Osteoblast (primary cell): Measurements from ENCODE around the gene NFIB. TPM values are rescaled to one million over a fixed set of nuclear protein-coding genes. Genes with fewer than 3 reads are reported as not detected.

Experiments
- DNase-seq: peaks from one replicate; pipeline ENCODE4 v3.0.0; 2011; ENCODE audit warnings: low spot score, mixed read lengths; ENCODE audit not compliant: insufficient read length; ENCODE audit errors: missing footprints
- H2AFZ ChIP-seq: 2 replicates; pipeline ENCODE4 v1.6.0; 2011; ENCODE audit warnings: mild to moderate bottlenecking, low read length
- H3K27ac ChIP-seq: 2 replicates; pipeline ENCODE4 v1.5.1; 2011; ENCODE audit warnings: mild to moderate bottlenecking, low read depth, low read length, moderate library complexity
- H3K27me3 ChIP-seq: 2 replicates; pipeline ENCODE4 v1.6.0; 2012; ENCODE audit warnings: mild to moderate bottlenecking, control low read depth, inconsistent platforms, low read length, moderate library complexity; ENCODE audit not compliant: insufficient read depth
- H3K36me3 ChIP-seq: 2 replicates; pipeline ENCODE4 v1.5.1; 2011; ENCODE audit warnings: mild to moderate bottlenecking, low read length, control low read depth, moderate library complexity; ENCODE audit not compliant: insufficient read depth
- H3K4me1 ChIP-seq: 2 replicates; pipeline ENCODE4 v1.5.1; 2011; ENCODE audit warnings: mild to moderate bottlenecking, low read length, control low read depth, moderate library complexity; ENCODE audit not compliant: insufficient read depth
- H3K4me2 ChIP-seq: 2 replicates; pipeline ENCODE4 v1.6.0; 2011; ENCODE audit warnings: mild to moderate bottlenecking, low read length; ENCODE audit not compliant: insufficient read depth
- H3K4me3 ChIP-seq: fragments of 200-600 bp; sonication (generic); 3 replicates; pipeline ENCODE4 v1.5.1; 2012; ENCODE audit warnings: mild to moderate bottlenecking, low read length, inconsistent platforms; ENCODE audit not compliant: insufficient read depth
- H3K79me2 ChIP-seq: 2 replicates; pipeline ENCODE4 v1.6.0; 2012; ENCODE audit warnings: mild to moderate bottlenecking, low read length, control low read depth, inconsistent platforms; ENCODE audit not compliant: insufficient read depth
- H3K9me3 ChIP-seq: 2 replicates; pipeline ENCODE4 v1.5.1; 2011; ENCODE audit warnings: low read depth, low read length, control low read depth
- H4K20me1 ChIP-seq: 2 replicates; pipeline ENCODE4 v1.6.0; 2012; ENCODE audit warnings: mild to moderate bottlenecking, low read length, control low read depth; ENCODE audit not compliant: insufficient read depth
- total RNA-seq: library from RNA; depleted of rRNA; stranded (reverse); fragments of >200 nt; gene quantifications from 2 replicates; pipeline ENCODE4 v1.2.3, GENCODE V29; 2012
- TF ChIP-seq, protein P1 (sequence below): IDR thresholded peaks from 2 replicates; pipeline ENCODE4 v1.5.1; 2011; ENCODE audit warnings: mild to moderate bottlenecking, low read depth, low read length, moderate library complexity; ENCODE audit errors: extremely low read depth

The NFIB gene
- total RNA-seq, 1 donor, result 21.0 TPM

DNA sequence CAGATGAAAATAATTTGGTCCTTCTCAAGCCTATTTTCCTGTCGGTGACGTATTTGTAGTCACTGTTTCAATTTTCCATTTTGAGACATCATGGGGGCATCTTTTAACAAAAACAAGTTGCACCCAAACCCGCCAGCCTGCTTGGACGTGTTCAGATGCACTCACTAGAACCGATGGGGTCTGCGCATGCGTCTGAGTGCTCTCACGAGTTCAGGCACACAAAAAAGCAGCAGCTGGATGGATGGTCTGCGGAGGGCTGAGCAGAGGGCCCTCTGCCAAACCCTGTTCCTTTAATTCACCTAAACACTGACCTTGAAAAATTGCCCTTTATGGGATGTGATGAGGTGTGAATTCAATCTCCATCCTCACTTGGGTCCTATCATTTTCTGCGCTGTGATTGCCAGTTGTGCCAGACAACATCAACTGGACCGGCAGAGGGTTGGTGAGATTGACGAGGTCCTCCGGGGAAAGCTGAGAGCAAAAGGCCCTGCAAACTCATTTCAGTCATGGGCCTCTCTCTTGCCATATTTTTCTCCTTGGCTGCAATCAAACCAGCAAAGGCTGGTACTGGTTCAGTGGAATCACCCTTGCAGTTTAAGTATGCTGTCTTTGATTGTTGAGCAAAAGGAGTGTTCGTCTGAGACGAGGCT lies 251.9 kb downstream of the NFIB start:
- H3K79me2 ChIP-seq, result no peaks in the 10 kb centered on the region
- H3K27ac ChIP-seq, result no peak overlapping the region
- TF ChIP-seq, protein P1, sequence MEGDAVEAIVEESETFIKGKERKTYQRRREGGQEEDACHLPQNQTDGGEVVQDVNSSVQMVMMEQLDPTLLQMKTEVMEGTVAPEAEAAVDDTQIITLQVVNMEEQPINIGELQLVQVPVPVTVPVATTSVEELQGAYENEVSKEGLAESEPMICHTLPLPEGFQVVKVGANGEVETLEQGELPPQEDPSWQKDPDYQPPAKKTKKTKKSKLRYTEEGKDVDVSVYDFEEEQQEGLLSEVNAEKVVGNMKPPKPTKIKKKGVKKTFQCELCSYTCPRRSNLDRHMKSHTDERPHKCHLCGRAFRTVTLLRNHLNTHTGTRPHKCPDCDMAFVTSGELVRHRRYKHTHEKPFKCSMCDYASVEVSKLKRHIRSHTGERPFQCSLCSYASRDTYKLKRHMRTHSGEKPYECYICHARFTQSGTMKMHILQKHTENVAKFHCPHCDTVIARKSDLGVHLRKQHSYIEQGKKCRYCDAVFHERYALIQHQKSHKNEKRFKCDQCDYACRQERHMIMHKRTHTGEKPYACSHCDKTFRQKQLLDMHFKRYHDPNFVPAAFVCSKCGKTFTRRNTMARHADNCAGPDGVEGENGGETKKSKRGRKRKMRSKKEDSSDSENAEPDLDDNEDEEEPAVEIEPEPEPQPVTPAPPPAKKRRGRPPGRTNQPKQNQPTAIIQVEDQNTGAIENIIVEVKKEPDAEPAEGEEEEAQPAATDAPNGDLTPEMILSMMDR, result no peak
- no peak overlapping the region for H3K4me2 ChIP-seq
- no peaks in the 10 kb centered on the region for H3K36me3 ChIP-seq
- no peaks in the 10 kb centered on the region for H4K20me1 ChIP-seq
- DNase-seq, result no peak
- H3K9me3 ChIP-seq, result no peaks in the 10 kb centered on the region
- H3K4me3 ChIP-seq, result no peak overlapping the region
- H2AFZ ChIP-seq, result no peak overlapping the region
- no peaks in the 10 kb centered on the region for H3K4me1 ChIP-seq
- no peaks in the 10 kb centered on the region for H3K27me3 ChIP-seq

DNA sequence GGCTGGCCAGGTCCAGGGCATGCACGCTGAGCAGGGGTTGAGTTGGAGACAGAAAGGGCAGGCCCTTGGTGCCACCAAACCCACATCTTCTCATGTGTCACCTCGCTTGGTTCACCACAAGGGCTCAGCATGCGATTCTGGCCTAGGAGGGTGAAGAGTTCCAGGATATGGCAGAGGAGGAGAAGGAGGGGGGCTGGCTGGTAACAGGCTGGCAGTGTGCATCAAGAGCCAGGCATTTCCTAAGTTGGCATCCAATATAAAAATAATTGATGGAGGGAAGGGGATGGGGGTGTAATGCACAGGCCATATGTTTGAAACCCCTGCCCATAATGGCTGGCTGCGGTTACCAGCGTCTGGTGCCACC lies 255.6 kb downstream of the NFIB start:
- TF ChIP-seq, protein P1, result no peak
- DNase-seq, result no peak

DNA sequence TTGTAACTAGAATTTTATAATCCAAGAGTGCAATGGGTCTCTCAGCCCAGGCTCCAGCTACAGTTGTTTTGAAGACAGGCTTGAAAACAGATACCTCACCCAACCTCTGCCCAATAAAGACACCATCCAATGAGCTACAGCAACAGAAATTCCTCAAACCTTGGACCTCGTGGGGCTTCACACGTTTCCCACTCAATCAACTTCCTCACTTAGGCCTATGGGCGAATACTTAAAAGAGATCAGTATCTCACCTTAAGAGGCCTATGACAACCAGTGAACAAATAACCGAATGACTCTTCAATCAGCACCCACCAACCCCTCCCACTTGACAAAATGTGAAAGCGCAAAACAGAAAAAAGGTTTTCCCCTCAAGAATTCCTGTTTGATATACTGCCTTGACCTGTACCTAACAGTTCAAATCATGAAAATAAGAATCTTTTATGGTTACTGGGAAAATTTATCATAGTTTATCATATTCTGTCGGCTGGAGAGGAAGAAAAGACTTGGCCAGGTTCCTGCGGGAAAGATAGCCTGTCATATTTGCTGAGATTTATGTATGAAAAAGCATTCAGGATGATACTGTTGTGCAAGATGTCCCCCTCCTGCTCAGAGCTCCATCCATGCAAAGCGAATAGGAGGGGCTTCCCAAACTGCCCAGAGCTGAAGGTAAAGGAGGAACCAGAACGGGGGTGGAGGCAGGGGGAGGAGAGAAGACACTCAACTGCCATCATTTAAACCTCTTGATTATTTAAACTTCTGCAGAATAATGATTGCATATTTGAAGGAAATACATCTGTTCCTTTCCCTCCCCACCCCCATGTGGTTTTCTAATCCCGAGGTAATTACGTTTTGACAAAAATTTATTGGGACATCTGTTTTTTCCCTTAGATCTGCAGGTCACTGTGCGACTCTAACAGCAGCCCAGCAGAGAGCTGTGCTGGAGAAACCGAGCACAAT lies 256.3 kb downstream of the NFIB start:
- H3K4me3 ChIP-seq, result no peak overlapping the region

More for the DNA sequence above, 255.6 kb downstream of the NFIB start:
- Histone ChIP-seq H4K20me1 (no peaks in the 10 kb centered on the region), H3K4me1 (no peaks in the 10 kb centered on the region), H3K36me3 (no peaks in the 10 kb centered on the region), H3K4me2 (no peak overlapping the region), H3K27me3 (no peaks in the 10 kb centered on the region), H3K9me3 (no peaks in the 10 kb centered on the region), H2AFZ (no peak overlapping the region), H3K4me3 (no peak overlapping the region), H3K79me2 (no peaks in the 10 kb centered on the region), H3K27ac (no peak overlapping the region)

More for the DNA sequence above, 256.3 kb downstream of the NFIB start:
- H3K27ac ChIP-seq, result no peak overlapping the region
- no peaks in the 10 kb centered on the region for H3K9me3 ChIP-seq
- no peak overlapping the region for H2AFZ ChIP-seq
- H3K4me1 ChIP-seq, result no peaks in the 10 kb centered on the region
- no peaks in the 10 kb centered on the region for H4K20me1 ChIP-seq
- no peaks in the 10 kb centered on the region for H3K36me3 ChIP-seq
- H3K27me3 ChIP-seq, result no peaks in the 10 kb centered on the region
- DNase-seq, result no peak
- TF ChIP-seq, protein P1, result no peak
- no peaks in the 10 kb centered on the region for H3K79me2 ChIP-seq
- H3K4me2 ChIP-seq, result no peak overlapping the region
